ENCODE measurements around the gene HSD17B12.

- TF ChIP-seq, protein P1, sequence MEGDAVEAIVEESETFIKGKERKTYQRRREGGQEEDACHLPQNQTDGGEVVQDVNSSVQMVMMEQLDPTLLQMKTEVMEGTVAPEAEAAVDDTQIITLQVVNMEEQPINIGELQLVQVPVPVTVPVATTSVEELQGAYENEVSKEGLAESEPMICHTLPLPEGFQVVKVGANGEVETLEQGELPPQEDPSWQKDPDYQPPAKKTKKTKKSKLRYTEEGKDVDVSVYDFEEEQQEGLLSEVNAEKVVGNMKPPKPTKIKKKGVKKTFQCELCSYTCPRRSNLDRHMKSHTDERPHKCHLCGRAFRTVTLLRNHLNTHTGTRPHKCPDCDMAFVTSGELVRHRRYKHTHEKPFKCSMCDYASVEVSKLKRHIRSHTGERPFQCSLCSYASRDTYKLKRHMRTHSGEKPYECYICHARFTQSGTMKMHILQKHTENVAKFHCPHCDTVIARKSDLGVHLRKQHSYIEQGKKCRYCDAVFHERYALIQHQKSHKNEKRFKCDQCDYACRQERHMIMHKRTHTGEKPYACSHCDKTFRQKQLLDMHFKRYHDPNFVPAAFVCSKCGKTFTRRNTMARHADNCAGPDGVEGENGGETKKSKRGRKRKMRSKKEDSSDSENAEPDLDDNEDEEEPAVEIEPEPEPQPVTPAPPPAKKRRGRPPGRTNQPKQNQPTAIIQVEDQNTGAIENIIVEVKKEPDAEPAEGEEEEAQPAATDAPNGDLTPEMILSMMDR (IDR thresholded peaks at IDR 0.05), result no peak
- TF ChIP-seq POLR2A (IDR thresholded peaks at IDR 0.05) (no peak), EP300 (IDR thresholded peaks at IDR 0.05) (no peak)
These were observed 137.7 kb downstream of the HSD17B12 start for GRCh38 chr11:43818220-43818619.

Data from ovary (tissue), 3 donors.